GM12878 (cell line): ENCODE data around the gene POLD1. TPM values are rescaled to one million over a fixed set of nuclear protein-coding genes. Genes with fewer than 3 reads are reported as not detected.

Source experiments
- BRCA1 ChIP-seq: IDR thresholded peaks from 2 replicates; pipeline ENCODE4 v1.6.1; 2011; ENCODE audit warnings: low read depth, low read length, improper control_type of control experiment
- CHD4 ChIP-seq: fragments of 200-600 bp; sonication (generic); IDR thresholded peaks from 2 replicates; pipeline ENCODE4 v1.6.1; 2016; ENCODE audit warnings: mild to moderate bottlenecking
- DPF2 ChIP-seq: fragments of 450-650 bp; IDR thresholded peaks from 2 replicates; pipeline ENCODE4 v1.6.1; 2017; ENCODE audit warnings: mild to moderate bottlenecking
- E2F4 ChIP-seq: IDR thresholded peaks from 2 replicates; pipeline ENCODE4 v1.6.1; 2012; ENCODE audit warnings: low read depth, low read length, improper control_type of control experiment
- EED ChIP-seq: sonication (generic); IDR thresholded peaks from 2 replicates; pipeline ENCODE4 v1.6.1; 2016; ENCODE audit warnings: antibody characterized with exemption, low read depth
- HDAC2 ChIP-seq: fragments of 200-600 bp; sonication (generic); IDR thresholded peaks from 2 replicates; pipeline ENCODE4 v1.6.1; 2017
- IKZF1 ChIP-seq: fragments of 450-650 bp; conservative IDR thresholded peaks from 2 replicates; pipeline ENCODE4 v1.6.1; 2017; ENCODE audit warnings: antibody characterized with exemption, mild to moderate bottlenecking
- MAX ChIP-seq: IDR thresholded peaks from 2 replicates; pipeline ENCODE4 v1.6.1; 2012; ENCODE audit warnings: low read depth, low read length, improper control_type of control experiment
- NFYA ChIP-seq: IDR thresholded peaks from 2 replicates; pipeline ENCODE4 v1.6.1; 2011; ENCODE audit warnings: low read depth, mild to moderate bottlenecking, low read length, improper control_type of control experiment, borderline replicate concordance
- NR2C2 ChIP-seq: IDR thresholded peaks from 2 replicates; pipeline ENCODE4 v1.6.1; 2011; ENCODE audit warnings: borderline replicate concordance, low read depth; ENCODE audit not compliant: control insufficient read depth, insufficient read length
- PBX3 ChIP-seq: IDR thresholded peaks from 2 replicates; pipeline ENCODE4 v1.6.1; 2011; ENCODE audit warnings: mild to moderate bottlenecking, low read depth, low read length, moderate library complexity; ENCODE audit not compliant: insufficient replicate concordance
- PKNOX1 ChIP-seq: fragments of 450-650 bp; IDR thresholded peaks from 2 replicates; pipeline ENCODE4 v1.6.1; 2016; ENCODE audit warnings: mild to moderate bottlenecking
- SMAD5 ChIP-seq: IDR thresholded peaks from 2 replicates; pipeline ENCODE4 v1.6.1; 2016; ENCODE audit warnings: antibody characterized with exemption, low read depth
- SPI1 ChIP-seq: IDR thresholded peaks from 2 replicates; pipeline ENCODE4 v1.6.1; 2011; ENCODE audit warnings: low read depth, mild to moderate bottlenecking, low read length, moderate library complexity, borderline replicate concordance; ENCODE audit not compliant: insufficient read depth
- SREBF1 ChIP-seq: IDR thresholded peaks from 2 replicates; pipeline ENCODE4 v1.6.1; 2012; ENCODE audit warnings: mild to moderate bottlenecking, low read length
- USF2 ChIP-seq: IDR thresholded peaks from 2 replicates; pipeline ENCODE4 v1.6.1; 2011; ENCODE audit warnings: low read depth, low read length, improper control_type of control experiment, borderline replicate concordance
- YBX1 ChIP-seq: fragments of 450-650 bp; IDR thresholded peaks from 2 replicates; pipeline ENCODE4 v1.6.1; 2016; ENCODE audit warnings: antibody characterized with exemption
- YY1 ChIP-seq: IDR thresholded peaks from 2 replicates; pipeline ENCODE4 v1.6.1; 2011; ENCODE audit warnings: low read depth, mild to moderate bottlenecking, low read length
- ZBTB40 ChIP-seq: fragments of 450-650 bp; IDR thresholded peaks from 2 replicates; pipeline ENCODE4 v1.6.1; 2016; ENCODE audit warnings: mild to moderate bottlenecking, moderate library complexity, borderline replicate concordance
- ZNF274 ChIP-seq: IDR thresholded peaks from one replicate; pipeline ENCODE4 v1.8.0; 2011; ENCODE audit not compliant: insufficient read length, insufficient read depth
- ZNF622 ChIP-seq: fragments of 450-650 bp; IDR thresholded peaks from 2 replicates; pipeline ENCODE4 v1.6.1; 2017; ENCODE audit warnings: mild to moderate bottlenecking, inconsistent platforms
- polyA plus RNA-seq, 11 experiments: library from polyadenylated mRNA; depleted of rRNA in 4 of 11; unstranded in 6 of 11; stranded (reverse) in 5 of 11; fragments of >200 nt; fragmentation: Nextera tagmentation in 4 of 11; fragmentation: Illumina TruSeq in 1 of 11; extraction: Ambion mirVana in 4 of 11; extraction: Trizol in 1 of 11; gene quantifications; 1 replicate in 1 of 11; 2 replicates in 10 of 11; pipeline versions ENCODE4 v1.2.1 to v1.2.3, GENCODE V29; 2011 to 2016; ENCODE audit warnings: inconsistent platforms in 2 of 11, missing spikeins in 2 of 11, low read depth in 1 of 11
- total RNA-seq, 4 experiments: library from RNA; depleted of rRNA in 3 of 4; stranded (reverse); fragments of >200 nt in 3 of 4; fragmentation: Illumina TruSeq in 1 of 4; extraction: Trizol in 1 of 4; gene quantifications; 2 replicates each; pipeline versions ENCODE4 v1.2.1 to v1.2.3, GENCODE V29; 2013 to 2021

The POLD1 gene
- total and polyA plus RNA-seq, 10 of the 15 experiments (the other 5 are each of a cell fraction or from before 2014, with no cell fraction given): 0.76 to 165 (median 63.4) TPM

- TF ChIP-seq MAX (peak; percentile 90), YBX1 (no peak), CHD4 (no peak), ZNF274 (no peak), SPI1 (no peak), USF2 (no peak), NFYA (no peak), NR2C2 (no peak), EED (no peak), DPF2 (no peak), SMAD5 (no peak; the same call in 1 of the 2 replicates), BRCA1 (no peak), PKNOX1 (peak; percentile 18; the same call in 1 of the 2 replicates), ZNF622 (no peak), IKZF1 (peak; percentile 41; the same call in 1 of the 2 replicates), E2F4 (0 out of 2 replicates have a peak, but pooled peaks have one; percentile 10), ZBTB40 (no peak), PBX3 (no peak), YY1 (peak; percentile 59), SREBF1 (no peak), HDAC2 (no peak)
Observed at GRCh38 chr19:50414864-50415660, 30.9 kb downstream of the POLD1 start (continued).
